Measurements from ENCODE around the gene CMTM4.

CMTM4 gene

GRCh38 chr16:66695471-66695934 is 1.0 kb downstream of the CMTM4 start:
- H2AFZ ChIP-seq: peak overlapping the region; percentile 86
- H3K79me2 ChIP-seq: peaks cover 41% of the 10 kb centered on the region
- no peak for TF ChIP-seq CTCF (IDR thresholded peaks at IDR 0.05)
- H3K36me3 ChIP-seq (ENCODE audit: control insufficient read depth, insufficient read depth, low read length): no peaks in the 10 kb centered on the region
- peak overlapping the region; percentile 65 for H3K4me2 ChIP-seq (ENCODE audit: low read length)
- no peaks in the 10 kb centered on the region for H3K27me3 ChIP-seq (ENCODE audit: control insufficient read depth, insufficient read depth, low read length)
- peak overlapping the region; percentile 78 for H3K27ac ChIP-seq
- H3K4me3 ChIP-seq (ENCODE audit: low read depth, low read length): peak overlapping the region; percentile 64
- H3K9me3 ChIP-seq (ENCODE audit: control insufficient read depth, low read length): no peaks in the 10 kb centered on the region
- peak overlapping the region; percentile 69 for H3K9ac ChIP-seq
- H3K4me1 ChIP-seq: peaks cover 11% of the 10 kb centered on the region

- Histone ChIP-seq H3K27me3 (ENCODE audit: control insufficient read depth, insufficient read depth, low read length) (no peaks in the 10 kb centered on the region), H3K79me2 (peaks cover 61% of the 10 kb centered on the region), H3K4me3 (ENCODE audit: low read depth, low read length) (no peak overlapping the region), H3K36me3 (ENCODE audit: control insufficient read depth, insufficient read depth, low read length) (no peaks in the 10 kb centered on the region), H3K9ac (no peak overlapping the region), H3K9me3 (ENCODE audit: control insufficient read depth, low read length) (no peaks in the 10 kb centered on the region), H3K27ac (no peak overlapping the region), H2AFZ (no peak overlapping the region), H3K4me1 (peaks cover 21% of the 10 kb centered on the region), H3K4me2 (ENCODE audit: low read length) (no peak overlapping the region)
- TF ChIP-seq CTCF (IDR thresholded peaks at IDR 0.05): no peak
These were observed 3.4 kb downstream of the CMTM4 start for GRCh38 chr16:66693149-66693548.

- Histone ChIP-seq H3K4me3 (ENCODE audit: low read depth, low read length) (no peak overlapping the region), H3K4me2 (ENCODE audit: low read length) (no peak overlapping the region), H2AFZ (no peak overlapping the region), H3K4me1 (peaks cover 21% of the 10 kb centered on the region), H3K27ac (no peak overlapping the region), H3K79me2 (peaks cover 68% of the 10 kb centered on the region), H3K36me3 (ENCODE audit: control insufficient read depth, insufficient read depth, low read length) (no peaks in the 10 kb centered on the region), H3K9me3 (ENCODE audit: control insufficient read depth, low read length) (no peaks in the 10 kb centered on the region), H3K27me3 (ENCODE audit: control insufficient read depth, insufficient read depth, low read length) (no peaks in the 10 kb centered on the region), H3K9ac (no peak overlapping the region)
- TF ChIP-seq CTCF (IDR thresholded peaks at IDR 0.05): no peak
These were observed 4.2 kb downstream of the CMTM4 start for GRCh38 chr16:66692341-66692740.

GRCh38 chr16:66691234-66691633 is 5.3 kb downstream of the CMTM4 start:
- Histone ChIP-seq H3K4me3 (ENCODE audit: low read depth, low read length) (no peak overlapping the region), H3K9me3 (ENCODE audit: control insufficient read depth, low read length) (no peaks in the 10 kb centered on the region), H3K4me1 (peaks cover 20% of the 10 kb centered on the region), H3K36me3 (ENCODE audit: control insufficient read depth, insufficient read depth, low read length) (no peaks in the 10 kb centered on the region), H3K27ac (no peak overlapping the region), H3K79me2 (peaks cover 78% of the 10 kb centered on the region), H3K27me3 (ENCODE audit: control insufficient read depth, insufficient read depth, low read length) (no peaks in the 10 kb centered on the region), H3K9ac (no peak overlapping the region), H3K4me2 (ENCODE audit: low read length) (no peak overlapping the region), H2AFZ (no peak overlapping the region)
- TF ChIP-seq CTCF (IDR thresholded peaks at IDR 0.05): no peak

GRCh38 chr16:66690106-66690847 is 6.3 kb downstream of the CMTM4 start:
- H3K36me3 ChIP-seq (ENCODE audit: control insufficient read depth, insufficient read depth, low read length): no peaks in the 10 kb centered on the region
- H3K9me3 ChIP-seq (ENCODE audit: control insufficient read depth, low read length): no peaks in the 10 kb centered on the region
- peaks cover 83% of the 10 kb centered on the region for H3K79me2 ChIP-seq
- H2AFZ ChIP-seq: no peak overlapping the region
- peaks cover 18% of the 10 kb centered on the region for H3K4me1 ChIP-seq
- no peaks in the 10 kb centered on the region for H3K27me3 ChIP-seq (ENCODE audit: control insufficient read depth, insufficient read depth, low read length)
- no peak overlapping the region for H3K27ac ChIP-seq
- no peak overlapping the region for H3K4me3 ChIP-seq (ENCODE audit: low read depth, low read length)
- no peak overlapping the region for H3K9ac ChIP-seq
- peak overlapping the region; percentile 39 for H3K4me2 ChIP-seq (ENCODE audit: low read length)
- no peak for TF ChIP-seq CTCF (IDR thresholded peaks at IDR 0.05)

Measured in parathyroid adenoma (tissue), 2 donors.